GM18499 (cell line): ENCODE results near the gene CATSPERZ.

ENCODE experiments used
- ATAC-seq: cut with Tn5 transposase; IDR thresholded peaks from one replicate; pipeline ENCODE4 v1.9.1; 2021; ENCODE audit warnings: moderate number of reproducible peaks; ENCODE audit not compliant: insufficient read depth, unreplicated experiment

The CATSPERZ gene

GRCh38 chr11:64263021-64263946, 36.9 kb upstream of the CATSPERZ start:
- ATAC-seq, result no peak

- ATAC-seq, result no peak
These were observed 36.2 kb upstream of the CATSPERZ start for GRCh38 chr11:64263947-64264317.

- ATAC-seq, result no peak
These were observed 35.7 kb upstream of the CATSPERZ start for GRCh38 chr11:64264371-64264852.

- no peak for ATAC-seq
These were observed 34.7 kb upstream of the CATSPERZ start for GRCh38 chr11:64265176-64266160.

GRCh38 chr11:64266339-64266738, 33.8 kb upstream of the CATSPERZ start:
- no peak for ATAC-seq

- ATAC-seq, result no peak
These were observed 32.8 kb upstream of the CATSPERZ start for GRCh38 chr11:64267207-64267945.

- no peak for ATAC-seq
These were observed 31.9 kb upstream of the CATSPERZ start for GRCh38 chr11:64268025-64268892.

- ATAC-seq, result no peak
These were observed 31.1 kb upstream of the CATSPERZ start for GRCh38 chr11:64268893-64269539.

GRCh38 chr11:64269540-64270220, 30.5 kb upstream of the CATSPERZ start:
- ATAC-seq, result peak; percentile 47

GRCh38 chr11:64275031-64275800, 24.9 kb upstream of the CATSPERZ start:
- ATAC-seq, result no peak

- no peak for ATAC-seq
These were observed 24.3 kb upstream of the CATSPERZ start for GRCh38 chr11:64275841-64276240.

GRCh38 chr11:64276653-64277431, 23.3 kb upstream of the CATSPERZ start:
- no peak for ATAC-seq

GRCh38 chr11:64278576-64279190, 21.5 kb upstream of the CATSPERZ start:
- no peak for ATAC-seq

GRCh38 chr11:64281957-64282770, 18.0 kb upstream of the CATSPERZ start:
- no peak for ATAC-seq

GRCh38 chr11:64283092-64283491, 17.1 kb upstream of the CATSPERZ start:
- no peak for ATAC-seq
